ENCODE measurements around the gene DNMT3B.

The DNMT3B gene

DNA sequence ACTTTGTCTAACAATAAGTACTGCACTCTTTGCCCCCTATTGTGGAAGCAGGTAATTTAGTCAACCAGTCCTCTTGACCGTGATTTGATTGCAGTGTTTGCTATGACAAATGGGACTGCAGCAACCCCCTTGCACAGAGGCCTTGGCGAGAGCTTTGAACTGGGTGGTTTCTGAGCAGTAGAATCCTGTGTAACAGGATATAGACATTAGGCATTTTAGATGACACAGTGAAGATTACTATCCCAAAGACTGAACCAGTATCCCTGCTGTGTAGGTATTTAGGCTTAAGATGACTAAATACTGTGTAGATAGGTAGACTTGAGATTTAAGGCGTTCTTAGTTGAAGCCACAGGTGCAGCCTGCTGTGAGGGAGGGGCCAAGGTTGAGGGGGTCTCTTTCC lies 9.9 kb downstream of the DNMT3B start:
- no peak for DNase-seq (ENCODE audit: low read depth, low spot score)
- TF ChIP-seq, protein P1, sequence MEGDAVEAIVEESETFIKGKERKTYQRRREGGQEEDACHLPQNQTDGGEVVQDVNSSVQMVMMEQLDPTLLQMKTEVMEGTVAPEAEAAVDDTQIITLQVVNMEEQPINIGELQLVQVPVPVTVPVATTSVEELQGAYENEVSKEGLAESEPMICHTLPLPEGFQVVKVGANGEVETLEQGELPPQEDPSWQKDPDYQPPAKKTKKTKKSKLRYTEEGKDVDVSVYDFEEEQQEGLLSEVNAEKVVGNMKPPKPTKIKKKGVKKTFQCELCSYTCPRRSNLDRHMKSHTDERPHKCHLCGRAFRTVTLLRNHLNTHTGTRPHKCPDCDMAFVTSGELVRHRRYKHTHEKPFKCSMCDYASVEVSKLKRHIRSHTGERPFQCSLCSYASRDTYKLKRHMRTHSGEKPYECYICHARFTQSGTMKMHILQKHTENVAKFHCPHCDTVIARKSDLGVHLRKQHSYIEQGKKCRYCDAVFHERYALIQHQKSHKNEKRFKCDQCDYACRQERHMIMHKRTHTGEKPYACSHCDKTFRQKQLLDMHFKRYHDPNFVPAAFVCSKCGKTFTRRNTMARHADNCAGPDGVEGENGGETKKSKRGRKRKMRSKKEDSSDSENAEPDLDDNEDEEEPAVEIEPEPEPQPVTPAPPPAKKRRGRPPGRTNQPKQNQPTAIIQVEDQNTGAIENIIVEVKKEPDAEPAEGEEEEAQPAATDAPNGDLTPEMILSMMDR (IDR thresholded peaks at IDR 0.05; ENCODE audit: insufficient read depth, low read length, missing control alignments) = no peak
- no peak overlapping the region for H3K4me3 ChIP-seq (ENCODE audit: low read depth, low read length)
- POLR2A ChIA-PET = no interaction called here
- CTCF ChIA-PET = interaction anchor here (1.3 kb wide), 1 partner anchor 98 kb away, joined by 3 read pairs; the partner anchor contains the start of gene C20orf203

DNA sequence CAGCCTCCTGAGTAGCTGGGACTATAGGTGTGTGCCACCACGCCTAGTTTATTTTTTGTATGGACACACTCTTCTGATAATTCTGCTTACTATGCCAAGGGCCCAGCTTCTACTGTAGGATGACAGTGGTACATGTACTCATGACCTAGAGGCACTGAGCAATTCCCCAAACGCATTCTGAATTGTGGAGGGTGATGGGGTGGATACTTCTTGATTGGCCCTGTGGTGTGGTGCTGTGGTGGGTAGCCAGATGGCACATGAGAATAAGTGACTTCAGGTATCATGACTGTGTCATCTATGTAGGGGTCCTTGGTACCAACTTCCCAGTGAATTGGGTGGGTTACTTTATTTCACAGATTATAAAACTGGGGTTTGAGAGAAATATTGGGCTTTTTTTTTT lies 11.0 kb downstream of the DNMT3B start:
- ChIA-PET CTCF (interaction anchor here (0.9 to 9.3 kb wide), 4 partner anchors 9 to 100 kb away, joined by 3 to 437 read pairs (median 5); partner anchors contain the start of gene C20orf203), POLR2A (no interaction called here)
- no peak overlapping the region for H3K4me3 ChIP-seq (ENCODE audit: low read depth, low read length)
- DNase-seq (ENCODE audit: low read depth, low spot score) = no peak
- TF ChIP-seq, protein P1 (IDR thresholded peaks at IDR 0.05; ENCODE audit: insufficient read depth, low read length, missing control alignments) = no peak

DNA sequence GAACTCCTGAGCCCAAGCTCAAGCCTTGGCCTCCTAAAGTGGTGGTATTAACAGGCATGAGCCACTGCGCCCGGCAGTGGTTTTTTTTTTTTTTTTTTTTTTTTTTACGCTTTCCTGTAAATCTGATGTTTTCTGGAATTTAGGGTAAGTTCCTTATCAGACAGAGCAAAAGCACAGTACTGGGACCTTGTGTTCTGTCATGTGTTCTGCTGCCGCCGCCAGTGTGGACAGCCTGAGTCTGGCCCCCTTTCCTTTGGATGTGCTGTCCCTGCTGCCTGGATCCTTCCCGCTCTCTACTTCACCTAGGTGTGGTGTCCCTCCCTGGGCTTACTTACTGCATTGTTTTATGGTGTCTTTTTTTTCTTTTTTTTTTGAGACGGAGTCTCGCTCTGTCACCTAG lies 11.7 kb downstream of the DNMT3B start:
- H3K4me3 ChIP-seq (ENCODE audit: low read depth, low read length) = no peak overlapping the region
- DNase-seq (ENCODE audit: low read depth, low spot score) = no peak
- TF ChIP-seq, protein P1 (IDR thresholded peaks at IDR 0.05; ENCODE audit: insufficient read depth, low read length, missing control alignments) = no peak
- POLR2A ChIA-PET = no interaction called here
- CTCF ChIA-PET = interaction anchor here (1.1 to 9.3 kb wide), 3 partner anchors 11 to 101 kb away, joined by 5 to 437 read pairs (median 5); partner anchors contain the start of gene C20orf203

DNA sequence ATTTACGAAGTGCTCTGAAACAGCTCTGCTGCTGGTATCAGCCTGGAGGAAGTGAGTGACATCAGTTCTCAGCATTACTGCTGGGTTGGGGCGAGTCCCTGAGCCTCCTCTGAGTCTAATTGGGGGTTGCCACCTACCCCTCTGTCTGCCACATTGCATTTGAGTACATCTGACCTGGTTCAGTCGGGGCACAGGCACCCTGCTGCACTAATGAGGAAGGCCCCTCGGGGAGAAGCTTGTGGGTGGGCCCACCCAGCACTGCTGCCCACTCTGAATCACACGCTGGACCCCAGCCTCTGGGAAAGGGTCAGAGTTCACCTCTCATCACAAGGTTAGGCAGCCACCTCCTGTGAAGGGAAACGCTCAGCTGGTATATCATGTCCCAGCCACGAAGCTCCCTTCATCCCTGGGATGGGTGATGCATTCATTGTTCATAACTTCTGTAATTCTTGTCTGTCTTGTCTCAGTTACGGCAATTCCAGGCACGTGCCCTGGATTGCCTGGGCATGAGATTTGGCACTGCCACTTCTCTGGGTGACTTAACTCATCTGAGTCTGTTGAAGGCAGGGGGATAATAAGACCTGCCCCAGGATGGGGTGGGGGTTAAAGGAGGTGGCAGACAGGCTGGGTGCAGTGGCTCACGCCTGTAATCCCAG lies 13.3 kb downstream of the DNMT3B start:
- no peak for DNase-seq (ENCODE audit: low read depth, low spot score)
- POLR2A ChIA-PET = interaction anchor here (1.7 kb wide), 1 partner anchor 90 kb away, joined by 4 read pairs; no protein-coding TSS in a partner anchor
- CTCF ChIA-PET = interaction anchor here (1.4 to 9.3 kb wide), 8 partner anchors 8 to 253 kb away, joined by 3 to 437 read pairs (median 54); partner anchors contain the start of genes C20orf203 and DNMT3B
- H3K4me3 ChIP-seq (ENCODE audit: low read depth, low read length) = no peak overlapping the region
- TF ChIP-seq, protein P1 (IDR thresholded peaks at IDR 0.05; ENCODE audit: insufficient read depth, low read length, missing control alignments) = no peak

DNA sequence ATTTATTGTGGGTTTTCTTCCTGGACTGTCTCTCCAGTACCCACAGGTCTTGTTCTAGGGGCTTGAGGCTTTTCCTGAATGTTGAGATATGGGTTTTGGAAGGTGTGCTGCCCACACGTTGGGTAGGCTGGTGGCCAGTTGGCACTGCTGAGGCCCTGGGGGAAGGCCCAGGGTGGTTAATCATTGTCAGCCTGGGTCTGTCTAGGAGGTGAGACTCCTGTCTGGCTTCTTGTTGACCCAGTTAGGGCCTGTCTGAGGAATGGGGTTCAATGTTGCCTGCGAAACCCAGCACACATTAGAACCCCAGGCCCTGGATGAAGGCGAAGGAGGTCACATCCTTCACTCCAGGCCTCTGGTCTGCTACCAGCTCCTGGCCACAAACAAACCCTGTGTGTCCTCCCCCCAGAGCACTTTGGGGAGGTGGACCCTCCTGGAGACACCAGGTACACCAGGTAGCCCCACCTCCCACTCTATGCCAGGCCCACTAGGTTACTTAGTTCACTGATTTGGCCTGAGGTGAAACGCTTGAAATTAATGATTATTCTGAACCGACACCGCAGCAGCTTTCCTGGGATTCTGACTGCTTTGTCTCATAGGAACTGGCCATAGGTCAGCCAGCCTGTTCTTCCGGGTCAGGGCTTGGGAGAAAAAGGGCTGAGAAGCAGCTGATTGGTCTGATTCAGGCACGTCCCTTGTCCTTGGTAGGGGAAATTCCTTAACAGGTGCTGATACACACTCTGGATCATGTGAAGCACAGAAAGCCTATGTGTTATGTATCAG lies 15.2 kb downstream of the DNMT3B start:
- ChIA-PET CTCF (interaction anchor here (0.8 to 9.3 kb wide), 29 partner anchors 11 to 319 kb away, joined by 3 to 437 read pairs (median 8); partner anchors contain the start of genes C20orf203, COMMD7 and DNMT3B), POLR2A (interaction anchor here (1.0 kb wide), 1 partner anchor 15 kb away, joined by 3 read pairs; no protein-coding TSS in a partner anchor)
- no peak overlapping the region for H3K4me3 ChIP-seq (ENCODE audit: low read depth, low read length)
- TF ChIP-seq, protein P1 (IDR thresholded peaks at IDR 0.05; ENCODE audit: insufficient read depth, low read length, missing control alignments) = no peak
- DNase-seq (ENCODE audit: low read depth, low spot score) = no peak

All from AG04449 (cell line).